Esophagus muscularis mucosa (tissue), 4 donors: Measurements from ENCODE around the gene ZSWIM1. TPM values are rescaled to one million over a fixed set of nuclear protein-coding genes. Genes with fewer than 3 reads are reported as not detected.

ENCODE experiments used
- DNase-seq: peaks from one replicate; pipeline ENCODE4 v3.0.0-alpha.2; 2017; ENCODE audit errors: extremely low spot score
- H3K27ac ChIP-seq, 4 donors: fragments of 200-600 bp; sonication (generic); replicated peaks in 1 of 4; 1 replicate in 3 of 4; 2 replicates in 1 of 4; pipeline ENCODE4 v1.5.1; 2016 to 2019; ENCODE audit warnings: mild to moderate bottlenecking in 1 of 4
- H3K27me3 ChIP-seq, 4 donors: fragments of 200-600 bp; sonication (generic); one replicate each; pipeline versions ENCODE4 v1.5.1 to v1.6.0; 2016 to 2019
- H3K36me3 ChIP-seq, 4 donors: fragments of 200-600 bp; sonication (generic); one replicate each; pipeline ENCODE4 v1.5.1; 2016 to 2019
- H3K4me1 ChIP-seq, 4 donors: fragments of 200-600 bp; sonication (generic); one replicate each; pipeline ENCODE4 v1.5.1; 2016 to 2019
- H3K4me3 ChIP-seq, 4 donors: fragments of 200-600 bp; sonication (generic); 1 replicate in 2 of 4; 2 replicates in 2 of 4; pipeline ENCODE4 v1.5.1; 2016 to 2019; ENCODE audit warnings: mild to moderate bottlenecking in 4 of 4, moderate library complexity in 1 of 4
- H3K9me3 ChIP-seq, 4 donors: fragments of 200-600 bp; sonication (generic); 1 replicate in 3 of 4; 2 replicates in 1 of 4; pipeline ENCODE4 v1.5.1; 2016 to 2019
- CTCF ChIP-seq, 3 experiments: fragments of 200-600 bp in 2 of 3; fragments of 450-650 bp in 1 of 3; sonication (generic) in 2 of 3; IDR thresholded peaks; one replicate each; pipeline ENCODE4 v1.5.1; 2017 to 2019; ENCODE audit warnings: antibody characterized with exemption in 3 of 3, mild to moderate bottlenecking in 2 of 3, moderate library complexity in 1 of 3
- EP300 ChIP-seq: sonication (generic); formaldehyde crosslinking; IDR thresholded peaks from one replicate; pipeline ENCODE4 v1.6.1; 2017; ENCODE audit warnings: antibody characterized with exemption
- POLR2A ChIP-seq: fragments of 450-650 bp; IDR thresholded peaks from one replicate; pipeline ENCODE4 v1.6.1; 2017; ENCODE audit warnings: antibody characterized with exemption, moderate library complexity, mild to moderate bottlenecking, low read depth
- POLR2AphosphoS5 ChIP-seq, 2 donors: sonication (generic); formaldehyde crosslinking; IDR thresholded peaks; one replicate each; pipeline ENCODE4 v1.6.1; 2017; ENCODE audit warnings: antibody characterized with exemption in 2 of 2
- WGBS: methylation state at CpG from one replicate; pipeline ENCODE4 v1.1.5; 2018; 5-methylcytosine and 5-hydroxymethylcytosine counted together
- intact Hi-C: fragments of 100-400 bp; cut with DNase I; formaldehyde crosslinking; loops from one replicate; pipeline ENCODE4 v1.15.1; 2023
- total RNA-seq, 4 donors: library from RNA; depleted of rRNA; stranded (reverse); fragments of >200 nt; gene quantifications; one replicate each; pipeline versions ENCODE4 v1.1.0 to v1.2.1, GENCODE V29; 2016

ZSWIM1 gene
- total RNA-seq, 4 donors from 2014 or later: 7.1 to 13.5 (median 9.2) TPM

- Histone ChIP-seq H3K36me3 (peaks cover 6 to 61% (median 34%) of the 10 kb centered on the region in 4 donors), H3K4me3 (no peak overlapping the region), H3K27ac (no peak overlapping the region), H3K4me1 (peaks cover 21 to 43% (median 28%) of the 10 kb centered on the region in 4 donors), H3K27me3 (no peaks in the 10 kb centered on the region), H3K9me3 (no peaks in the 10 kb centered on the region)
- intact Hi-C loops: no loop called here
- TF ChIP-seq POLR2A: no peak
- WGBS: 94% methylated on average over 6 of the region's 6 CpGs
- DNase-seq: no peak
These were observed 28.7 kb upstream of the ZSWIM1 start for GRCh38 chr20:45852326-45852725.

- Histone ChIP-seq H3K4me3 (no peak overlapping the region), H3K4me1 (peaks cover 29 to 53% (median 38%) of the 10 kb centered on the region in 4 donors), H3K27ac (no peak overlapping the region), H3K27me3 (no peaks in the 10 kb centered on the region), H3K36me3 (peaks cover 6 to 49% (median 23%) of the 10 kb centered on the region in 4 donors), H3K9me3 (no peaks in the 10 kb centered on the region)
- no peak for DNase-seq
- no peak for TF ChIP-seq CTCF (IDR thresholded peaks at IDR 0.05)
- TF ChIP-seq POLR2AphosphoS5 (IDR thresholded peaks at IDR 0.05): no peak
- TF ChIP-seq EP300: no peak
- no peak for TF ChIP-seq POLR2A
- 75% methylated on average over 2 of the region's 2 CpGs for WGBS
- intact Hi-C loops: no loop called here
These were observed 27.5 kb upstream of the ZSWIM1 start for GRCh38 chr20:45853484-45853883.

- Histone ChIP-seq H3K36me3 (peaks cover 6 to 28% (median 13%) of the 10 kb centered on the region in 4 donors), H3K9me3 (no peaks in the 10 kb centered on the region), H3K27me3 (no peaks in the 10 kb centered on the region), H3K27ac (peak within 1 kb of the TSS; percentile 78 to 87 (median 80)), H3K4me3 (peak within 1 kb of the TSS; percentile 84 to 91 (median 90)), H3K4me1 (peaks cover 29 to 62% (median 44%) of the 10 kb centered on the region in 4 donors)
- TF ChIP-seq POLR2AphosphoS5 (IDR thresholded peaks at IDR 0.05) (peak; percentile 83 to 86), CTCF (IDR thresholded peaks at IDR 0.05) (peak in 1 of 3 experiments; percentile 31), POLR2A (no peak), EP300 (no peak)
- WGBS: 4% methylated on average over 4 of the region's 36 CpGs
- peak; percentile 99 for DNase-seq
- intact Hi-C loops: no loop called here
These were observed 23.7 kb upstream of the ZSWIM1 start, which contains the start of the genes ACOT8 and ZSWIM3 for GRCh38 chr20:45857114-45857881. ACOT8 (minus strand) TSS chr20:45857392; CDS start chr20:45857315, 77 bp downstream. ZSWIM3 (plus strand) TSS chr20:45857614; CDS start chr20:45857826, 212 bp downstream.

- no peaks in the 10 kb centered on the region for H3K9me3 ChIP-seq
- peak overlapping the region; percentile 78 to 87 (median 80) for H3K27ac ChIP-seq
- peak overlapping the region; percentile 84 to 91 (median 90) for H3K4me3 ChIP-seq
- intact Hi-C loops: no loop called here
- WGBS: 13% methylated on average over 13 of the region's 13 CpGs
- H3K27me3 ChIP-seq: no peaks in the 10 kb centered on the region
- TF ChIP-seq POLR2A: no peak
- no peak for TF ChIP-seq POLR2AphosphoS5 (IDR thresholded peaks at IDR 0.05)
- TF ChIP-seq EP300: no peak
- no peak for TF ChIP-seq CTCF (IDR thresholded peaks at IDR 0.05)
- H3K36me3 ChIP-seq: peaks cover 3 to 23% (median 12%) of the 10 kb centered on the region in 4 donors
- no peak for DNase-seq
- peaks cover 29 to 61% (median 44%) of the 10 kb centered on the region in 4 donors for H3K4me1 ChIP-seq
These were observed 23.2 kb upstream of the ZSWIM1 start for GRCh38 chr20:45857882-45858216.

- no peak overlapping the region for H3K27ac ChIP-seq
- no peak for TF ChIP-seq POLR2A
- no peak for TF ChIP-seq CTCF (IDR thresholded peaks at IDR 0.05)
- no peak for TF ChIP-seq POLR2AphosphoS5 (IDR thresholded peaks at IDR 0.05)
- no peak for TF ChIP-seq EP300
- no peak overlapping the region for H3K4me3 ChIP-seq
- H3K9me3 ChIP-seq: no peaks in the 10 kb centered on the region
- peaks cover 25 to 40% (median 34%) of the 10 kb centered on the region in 4 donors for H3K4me1 ChIP-seq
- WGBS: 94% methylated on average over 5 of the region's 5 CpGs
- H3K27me3 ChIP-seq: no peaks in the 10 kb centered on the region
- peaks cover 0 to 2% (median under 1%) of the 10 kb centered on the region in 4 donors for H3K36me3 ChIP-seq
- intact Hi-C loops: no loop called here
- DNase-seq: no peak
These were observed 21.1 kb upstream of the ZSWIM1 start for GRCh38 chr20:45859916-45860315.
